ENCODE measurements around the gene DHRS2. TPM values are rescaled to one million over a fixed set of nuclear protein-coding genes. Genes with fewer than 3 reads are reported as not detected.

The DHRS2 gene
- polyA plus RNA-seq, 1 of the 3 experiments (the other 2 are of a cell fraction): 1.2 TPM

- Histone ChIP-seq H3K4me3 (ENCODE audit: low read depth in 2 of 2, low read length in 1 of 2) (no peak overlapping the region), H3K27ac (ENCODE audit: low read depth in 2 of 2, low read length in 1 of 2) (no peak overlapping the region), H3K27me3 (ENCODE audit: insufficient read depth) (peaks cover 8% of the 10 kb centered on the region; the same call in 1 of the 2 replicates), H3K9me3 (no peaks in the 10 kb centered on the region), H4K20me1 (ENCODE audit: insufficient read depth) (no peaks in the 10 kb centered on the region; the same call in 1 of the 2 replicates), H3K4me1 (ENCODE audit: control insufficient read depth in 1 of 2, insufficient read depth in 2 of 2, low read depth in 1 of 2, low read length in 1 of 2) (no peaks in the 10 kb centered on the region), H3K79me2 (ENCODE audit: insufficient read depth) (no peaks in the 10 kb centered on the region), H3K4me2 (no peak overlapping the region), H3F3A (replicated peaks; ENCODE audit: insufficient read depth) (no peaks in the 10 kb centered on the region), H3K36me3 (replicated peaks in 1 of 2; ENCODE audit: control insufficient read depth in 1 of 2, insufficient read depth in 2 of 2, low read length in 1 of 2) (no peaks in the 10 kb centered on the region), H3K9me2 (no peaks in the 10 kb centered on the region), H3K9ac (no peak overlapping the region), H2AFZ (ENCODE audit: low read depth) (no peak overlapping the region)
- TF ChIP-seq NRF1 (IDR thresholded peaks at IDR 0.05; ENCODE audit: low read depth, low read length) (no peak), TCF12 (IDR thresholded peaks at IDR 0.05) (no peak)
- ChIA-PET POLR2A (no interaction called here), CTCF (interaction anchor here (1.4 kb wide), 1 partner anchor 17 kb away, joined by 6 read pairs; no protein-coding TSS in a partner anchor)
- 23% methylated on average over 5 of the region's 6 CpGs for WGBS (ENCODE audit: low lambda C conversion rate)
- no peak for DNase-seq
Measured at GRCh38 chr14:23605931-23606585, 30.1 kb upstream of the DHRS2 start.

- H3K4me3 ChIP-seq (ENCODE audit: low read depth in 2 of 2, low read length in 1 of 2): no peak overlapping the region
- no peaks in the 10 kb centered on the region for H3K9me3 ChIP-seq
- peaks cover 8% of the 10 kb centered on the region; the same call in 1 of the 2 replicates for H3K27me3 ChIP-seq (ENCODE audit: insufficient read depth)
- no peak overlapping the region for H3K27ac ChIP-seq (ENCODE audit: low read depth in 2 of 2, low read length in 1 of 2)
- H3K4me1 ChIP-seq (ENCODE audit: control insufficient read depth in 1 of 2, insufficient read depth in 2 of 2, low read depth in 1 of 2, low read length in 1 of 2): no peaks in the 10 kb centered on the region
- H4K20me1 ChIP-seq (ENCODE audit: insufficient read depth): no peaks in the 10 kb centered on the region; the same call in 1 of the 2 replicates
- H3K4me2 ChIP-seq: no peak overlapping the region
- DNase-seq: no peak
- no peak overlapping the region for H2AFZ ChIP-seq (ENCODE audit: low read depth)
- POLR2A ChIA-PET: no interaction called here
- H3K9ac ChIP-seq: no peak overlapping the region
- TF ChIP-seq NFIC (IDR thresholded peaks at IDR 0.05; ENCODE audit: borderline replicate concordance) (no peak), CTCF (IDR thresholded peaks at IDR 0.05) (no peak), RCOR1 (IDR thresholded peaks at IDR 0.05; ENCODE audit: low read length) (no peak), GABPA (IDR thresholded peaks at IDR 0.05; ENCODE audit: low read depth) (no peak), TAF1 (IDR thresholded peaks at IDR 0.05; ENCODE audit: borderline replicate concordance, low read depth, low read length) (no peak), MAX (IDR thresholded peaks at IDR 0.05; ENCODE audit: low read depth) (no peak), RAD21 (IDR thresholded peaks at IDR 0.05; ENCODE audit: low read length) (no peak), POLR2AphosphoS5 (IDR thresholded peaks at IDR 0.05; ENCODE audit: low read depth, low read length) (no peak), JUND (IDR thresholded peaks at IDR 0.05) (no peak), USF1 (IDR thresholded peaks at IDR 0.05; ENCODE audit: borderline replicate concordance, low read depth) (no peak)
- no peaks in the 10 kb centered on the region for H3K9me2 ChIP-seq
- no peaks in the 10 kb centered on the region for H3K79me2 ChIP-seq (ENCODE audit: insufficient read depth)
- CTCF ChIA-PET: interaction anchor here (1.2 to 1.8 kb wide), 2 partner anchors 19 to 24 kb away, joined by 5 read pairs; no protein-coding TSS in a partner anchor
- 13% methylated on average over 1 of the region's 1 CpG for WGBS (ENCODE audit: low lambda C conversion rate)
- H3F3A ChIP-seq (replicated peaks; ENCODE audit: insufficient read depth): no peaks in the 10 kb centered on the region
- no peaks in the 10 kb centered on the region for H3K36me3 ChIP-seq (replicated peaks in 1 of 2; ENCODE audit: control insufficient read depth in 1 of 2, insufficient read depth in 2 of 2, low read length in 1 of 2)
Measured at GRCh38 chr14:23608454-23608853, 27.7 kb upstream of the DHRS2 start.

Measured in SK-N-SH (cell line).